Breast epithelium (tissue), 3 donors: ENCODE measurements around the gene SLC9A3.

Experiments
- POLR2AphosphoS5 ChIP-seq, 3 donors: sonication (generic); formaldehyde crosslinking; IDR thresholded peaks; one replicate each; pipeline ENCODE4 v1.6.1; 2017; ENCODE audit warnings: antibody characterized with exemption in 3 of 3
- TF ChIP-seq, protein P1 (sequence below), 3 donors: fragments of 450-650 bp; IDR thresholded peaks; one replicate each; pipeline ENCODE4 v1.5.1; 2016 to 2017; ENCODE audit warnings: antibody characterized with exemption in 3 of 3, mild to moderate bottlenecking in 3 of 3, moderate library complexity in 3 of 3

DNA sequence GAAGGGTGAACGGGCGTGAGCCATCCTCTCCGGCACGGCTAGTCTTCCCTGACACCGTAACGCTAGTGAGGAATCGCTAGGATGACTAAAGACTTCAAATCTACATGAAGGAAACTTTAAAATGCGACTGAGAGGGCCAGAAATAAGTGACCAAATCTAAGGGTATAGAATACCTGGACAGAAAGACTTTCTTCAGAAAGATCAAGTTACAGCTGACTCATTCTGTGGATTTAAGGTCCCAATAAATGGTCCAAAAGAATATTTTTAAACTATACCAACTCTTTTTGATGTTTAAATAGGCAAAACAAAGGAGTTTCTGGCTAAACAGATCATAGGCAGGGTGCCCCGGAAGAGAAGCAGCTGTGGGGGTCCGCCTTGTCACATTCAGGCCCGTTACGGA, 49.0 kb upstream of the SLC9A3 start:
- no peak for TF ChIP-seq POLR2AphosphoS5 (IDR thresholded peaks at IDR 0.05)
- TF ChIP-seq, protein P1, sequence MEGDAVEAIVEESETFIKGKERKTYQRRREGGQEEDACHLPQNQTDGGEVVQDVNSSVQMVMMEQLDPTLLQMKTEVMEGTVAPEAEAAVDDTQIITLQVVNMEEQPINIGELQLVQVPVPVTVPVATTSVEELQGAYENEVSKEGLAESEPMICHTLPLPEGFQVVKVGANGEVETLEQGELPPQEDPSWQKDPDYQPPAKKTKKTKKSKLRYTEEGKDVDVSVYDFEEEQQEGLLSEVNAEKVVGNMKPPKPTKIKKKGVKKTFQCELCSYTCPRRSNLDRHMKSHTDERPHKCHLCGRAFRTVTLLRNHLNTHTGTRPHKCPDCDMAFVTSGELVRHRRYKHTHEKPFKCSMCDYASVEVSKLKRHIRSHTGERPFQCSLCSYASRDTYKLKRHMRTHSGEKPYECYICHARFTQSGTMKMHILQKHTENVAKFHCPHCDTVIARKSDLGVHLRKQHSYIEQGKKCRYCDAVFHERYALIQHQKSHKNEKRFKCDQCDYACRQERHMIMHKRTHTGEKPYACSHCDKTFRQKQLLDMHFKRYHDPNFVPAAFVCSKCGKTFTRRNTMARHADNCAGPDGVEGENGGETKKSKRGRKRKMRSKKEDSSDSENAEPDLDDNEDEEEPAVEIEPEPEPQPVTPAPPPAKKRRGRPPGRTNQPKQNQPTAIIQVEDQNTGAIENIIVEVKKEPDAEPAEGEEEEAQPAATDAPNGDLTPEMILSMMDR (IDR thresholded peaks at IDR 0.05): no peak
